NCI-H1694 (cell line): ENCODE data around the gene CRAMP1.
"Not testable (repeated sequence)": the region's sequence is repeated elsewhere in the genome, so short reads cannot be mapped to it uniquely, and the experiment has no call there.

Experiments used
- DNase-seq: peaks from one replicate; lab custom pipeline; 2025; lab: John Stamatoyannopoulos, UW

Gene CRAMP1

DNA sequence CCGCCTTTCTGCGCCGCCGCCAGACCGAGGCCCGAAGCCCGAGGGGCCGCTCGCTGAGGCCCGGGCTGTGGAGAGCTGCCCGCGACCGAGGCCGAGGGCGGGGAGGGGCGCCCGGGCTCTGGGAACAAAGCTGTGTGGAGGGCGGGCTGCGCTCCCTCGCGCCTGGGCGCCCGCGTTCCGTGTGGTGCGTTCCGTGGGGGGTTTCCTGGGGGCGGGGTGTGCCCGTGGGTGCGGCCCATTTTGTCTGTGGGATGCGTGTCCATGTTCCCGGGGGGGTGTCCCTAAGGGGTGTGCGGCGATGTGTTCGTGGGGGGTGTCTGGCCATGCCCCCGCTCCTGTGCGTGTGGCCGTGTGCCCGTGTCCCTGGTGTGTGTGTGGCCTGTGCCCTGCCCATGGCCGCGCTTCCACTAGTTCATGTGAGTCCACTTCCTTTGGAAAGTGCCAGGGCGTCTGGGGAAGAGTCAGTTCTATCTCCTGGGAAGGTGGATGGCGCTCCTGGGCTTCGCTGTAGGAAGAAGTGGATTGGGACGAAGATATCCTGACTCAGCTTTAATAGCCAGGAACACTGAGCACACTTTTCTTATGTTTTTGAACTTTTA is 66.4 kb downstream of the CRAMP1 start:
- no peak for DNase-seq

DNA sequence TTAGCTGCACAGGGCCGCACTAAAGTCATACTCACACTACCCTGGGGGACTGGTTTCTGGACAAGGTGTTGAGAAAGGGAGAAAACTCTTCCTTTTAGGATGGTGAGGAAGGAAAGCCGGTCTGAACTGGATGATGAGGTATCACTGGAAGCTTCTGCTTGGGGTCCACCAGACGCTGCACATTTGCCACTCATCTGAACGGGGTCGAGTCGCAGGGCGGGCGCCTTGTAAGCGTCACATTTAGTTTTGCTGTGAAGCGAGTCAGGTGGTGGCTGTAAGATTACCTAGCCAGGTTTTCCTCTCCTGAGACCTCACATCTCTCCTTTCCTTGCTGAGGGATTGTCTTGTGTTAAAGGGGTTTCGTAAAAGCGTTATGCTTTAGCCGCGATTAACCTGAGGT is 68.2 kb downstream of the CRAMP1 start:
- no peak for DNase-seq

DNA sequence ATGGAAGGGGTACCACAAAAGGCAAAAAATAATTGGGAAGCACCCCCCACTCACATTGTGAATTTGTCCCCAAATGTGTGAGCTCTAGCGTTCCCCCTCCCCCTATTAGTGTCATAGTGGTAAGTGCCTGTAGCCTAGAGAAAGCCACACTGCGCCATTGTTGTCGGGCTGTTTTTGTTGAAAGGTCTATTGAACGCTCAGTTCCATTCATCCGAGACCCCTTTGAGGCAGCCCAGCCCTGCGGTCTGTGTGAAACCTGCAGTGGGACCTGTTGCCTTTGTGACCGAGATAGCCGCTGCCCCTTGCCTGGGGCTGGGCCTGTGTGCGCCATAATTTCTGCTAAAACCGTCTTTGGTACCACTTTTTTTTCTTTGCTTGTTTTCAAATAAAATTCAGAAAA is 68.9 kb downstream of the CRAMP1 start:
- no peak for DNase-seq

DNA sequence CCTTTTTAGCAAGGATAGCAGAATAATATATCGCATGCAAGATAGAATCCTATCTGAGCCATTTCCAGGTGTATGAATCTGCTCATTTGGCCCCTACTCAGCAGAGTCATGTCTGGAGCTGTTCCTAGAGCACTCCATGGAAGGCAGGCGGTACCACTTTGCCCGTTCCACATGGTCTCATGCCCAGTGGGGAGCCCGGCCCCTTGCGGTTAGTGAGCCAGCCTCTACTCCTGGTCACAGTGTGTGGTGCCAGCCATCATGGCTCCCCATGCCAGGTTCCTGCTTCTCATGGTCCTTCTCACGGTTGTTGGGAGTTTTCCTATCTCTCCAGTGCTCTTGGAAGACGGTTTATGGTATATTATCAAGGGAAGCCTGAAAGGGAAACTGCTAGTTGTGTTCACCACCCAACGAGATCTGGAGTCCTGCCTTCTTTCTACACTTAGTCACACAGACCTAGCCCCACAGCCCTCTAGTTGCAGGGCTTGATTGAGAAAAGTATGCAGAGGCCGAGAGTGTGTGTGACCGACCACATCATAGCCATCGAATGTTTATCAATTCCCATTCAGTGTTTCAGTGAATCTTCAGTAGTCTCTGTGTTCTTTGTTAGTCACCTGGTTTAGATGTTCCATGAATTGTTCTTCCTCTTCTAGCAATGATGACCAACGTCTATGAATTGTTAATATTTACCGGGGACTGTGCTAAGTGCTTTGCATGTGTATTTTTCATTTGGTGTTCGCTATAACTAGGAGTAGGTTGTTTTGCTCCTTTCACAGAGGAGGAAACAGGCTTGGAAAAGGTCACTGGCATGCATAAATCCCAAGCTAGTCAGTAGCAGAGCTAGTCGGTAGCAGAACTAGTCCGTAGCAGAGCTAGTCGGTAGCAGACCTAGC is 75.5 kb downstream of the CRAMP1 start:
- no peak for DNase-seq

DNA sequence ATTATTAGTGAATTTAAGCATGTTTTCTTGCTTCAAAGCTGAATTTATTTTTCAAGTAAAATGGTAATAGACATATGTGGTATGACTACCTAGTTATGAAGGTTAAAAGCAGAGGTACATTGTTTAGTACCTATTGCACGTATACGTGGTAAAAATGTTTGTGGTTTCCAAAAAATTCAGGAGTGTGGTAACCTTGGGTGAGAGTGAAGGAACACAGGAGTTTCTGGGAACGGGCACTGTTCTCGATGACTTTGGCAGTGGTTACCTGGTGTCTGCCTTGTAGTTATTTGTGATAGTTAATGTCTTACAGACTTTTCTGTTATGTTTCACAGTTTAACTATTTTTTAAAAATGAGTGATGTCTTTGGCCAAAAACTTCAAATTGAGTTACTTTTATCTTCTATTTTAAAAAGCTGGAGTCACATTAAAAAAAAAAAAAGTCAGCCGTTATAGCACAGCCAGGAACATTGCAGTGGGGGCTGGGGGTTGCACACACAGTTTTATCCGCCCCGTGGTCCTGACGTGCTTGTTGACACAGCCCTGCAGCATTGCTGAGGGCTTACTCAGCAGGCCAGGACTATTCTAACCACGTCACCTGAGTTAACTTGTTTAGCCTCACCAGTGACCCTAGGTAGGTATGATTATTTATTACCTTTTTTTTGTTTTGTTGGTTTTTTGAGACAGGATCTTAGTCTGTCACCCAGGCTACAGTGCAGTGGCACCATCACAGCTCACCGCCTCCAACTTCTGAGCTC is 76.8 kb downstream of the CRAMP1 start:
- DNase-seq, result no peak

DNA sequence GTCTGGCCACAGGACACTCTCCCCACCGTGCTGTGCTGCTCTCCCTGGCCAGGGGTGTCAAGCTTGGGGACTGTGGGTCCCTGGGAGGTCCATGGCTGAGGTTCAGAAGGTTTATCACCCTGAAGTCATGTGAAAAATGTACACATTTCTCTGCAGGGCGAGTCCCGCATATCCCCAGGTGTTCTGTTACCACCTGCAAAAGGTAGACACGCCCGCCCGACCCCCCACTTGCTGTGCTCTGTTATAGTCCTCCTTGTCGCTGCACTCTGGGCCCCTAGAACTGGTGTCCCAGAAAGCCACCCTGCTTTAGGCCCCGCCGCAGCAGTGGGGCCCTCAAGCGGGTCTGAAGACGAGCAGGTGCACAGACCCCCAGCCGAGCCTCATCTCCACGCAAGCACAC is 77.7 kb downstream of the CRAMP1 start:
- DNase-seq, result no peak

DNA sequence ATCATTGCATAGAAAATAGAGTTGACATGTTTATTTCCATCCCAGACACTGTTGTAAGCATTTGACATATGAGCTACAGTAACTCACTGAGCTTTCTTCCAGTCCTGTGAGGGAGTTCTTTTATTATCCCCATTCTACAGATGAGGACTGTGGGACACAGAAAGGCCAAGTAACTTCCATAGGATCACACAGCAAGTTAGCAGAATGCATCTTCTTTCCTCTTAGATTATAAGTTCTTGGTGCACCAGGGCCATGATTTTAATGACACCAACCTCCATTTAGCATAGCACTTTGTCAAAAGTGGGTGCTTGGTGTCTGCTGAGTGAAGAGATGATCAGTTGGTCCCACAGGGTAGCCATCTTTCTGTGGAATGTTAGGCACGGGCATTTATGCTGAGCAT is 78.7 kb downstream of the CRAMP1 start:
- DNase-seq, result no peak

DNA sequence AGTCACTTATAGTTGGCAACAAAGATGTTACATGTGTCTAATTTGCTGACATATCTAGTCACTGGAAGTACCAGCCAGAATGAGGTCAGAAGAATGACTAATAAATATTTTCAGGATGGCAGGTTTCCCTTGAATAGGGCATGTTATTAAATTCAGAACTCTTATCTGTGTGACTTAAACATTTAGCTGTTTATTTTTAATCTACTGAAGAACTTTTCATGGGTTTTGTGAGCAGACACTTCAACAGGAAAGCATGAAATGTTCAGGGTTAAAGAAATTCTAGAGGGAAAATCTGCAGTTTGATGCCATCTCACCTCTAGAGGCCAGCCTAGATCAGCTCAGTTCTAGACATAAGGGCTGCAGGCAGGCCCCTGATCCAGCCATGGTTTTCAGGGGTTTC is 79.1 kb downstream of the CRAMP1 start:
- DNase-seq, result no peak

DNA sequence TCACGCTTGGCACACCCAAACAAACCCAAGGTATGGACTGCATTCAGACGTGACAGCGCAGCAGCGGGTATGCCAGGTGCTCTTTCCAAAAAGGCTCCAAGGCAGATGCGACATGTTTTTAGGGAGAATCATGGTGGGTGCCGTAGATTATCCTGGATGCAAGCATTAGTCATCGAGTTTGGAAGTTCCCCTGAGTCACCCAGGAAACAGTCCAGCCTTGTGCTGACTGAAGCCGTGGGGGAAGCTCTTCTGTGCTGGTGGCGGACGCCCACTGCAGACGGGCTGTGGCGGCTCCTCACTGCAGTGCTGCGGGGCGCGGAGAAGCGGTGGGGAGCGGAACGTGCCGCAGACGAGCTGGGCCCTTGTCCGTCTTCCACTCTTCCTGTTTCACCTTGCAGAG is 79.8 kb downstream of the CRAMP1 start:
- DNase-seq, result no peak

DNA sequence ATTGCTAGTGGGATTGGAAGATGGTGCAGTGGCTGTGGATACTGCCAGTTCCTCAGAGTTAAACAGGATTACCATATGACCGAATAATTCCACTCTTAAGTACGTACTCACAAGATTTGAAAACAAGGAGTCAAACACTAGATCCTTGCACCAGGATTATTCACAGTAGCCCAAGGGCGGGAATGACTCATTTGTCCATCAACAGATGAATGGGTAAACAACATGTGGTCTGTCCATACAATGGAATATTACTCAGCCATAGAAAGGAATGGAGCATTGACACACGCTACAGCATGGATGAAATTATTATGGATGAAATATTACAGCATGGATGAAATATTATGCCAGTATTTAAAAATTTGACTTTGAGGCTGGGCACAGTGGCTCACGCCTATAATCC is 84.7 kb downstream of the CRAMP1 start:
- no peak for DNase-seq

DNA sequence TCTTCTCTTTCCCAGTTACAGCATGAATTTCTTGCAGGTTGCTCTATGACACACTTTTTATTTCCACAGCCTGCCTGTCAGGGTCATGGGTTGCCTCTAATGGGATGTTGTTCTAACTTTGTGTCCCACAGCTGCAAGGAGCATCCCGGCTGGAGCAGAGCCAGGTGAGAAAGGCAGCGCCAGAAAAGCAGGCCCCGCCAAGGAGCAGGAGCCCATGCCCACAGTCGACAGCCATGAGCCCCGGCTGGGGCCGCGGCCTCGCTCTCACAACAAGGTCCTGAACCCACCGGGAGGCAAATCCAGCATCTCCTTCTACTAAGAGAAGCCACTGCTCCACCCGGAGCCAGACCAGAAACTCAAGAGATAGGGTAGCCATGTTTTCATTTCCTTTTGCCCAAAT is 86.5 kb downstream of the CRAMP1 start:
- no peak for DNase-seq

DNA sequence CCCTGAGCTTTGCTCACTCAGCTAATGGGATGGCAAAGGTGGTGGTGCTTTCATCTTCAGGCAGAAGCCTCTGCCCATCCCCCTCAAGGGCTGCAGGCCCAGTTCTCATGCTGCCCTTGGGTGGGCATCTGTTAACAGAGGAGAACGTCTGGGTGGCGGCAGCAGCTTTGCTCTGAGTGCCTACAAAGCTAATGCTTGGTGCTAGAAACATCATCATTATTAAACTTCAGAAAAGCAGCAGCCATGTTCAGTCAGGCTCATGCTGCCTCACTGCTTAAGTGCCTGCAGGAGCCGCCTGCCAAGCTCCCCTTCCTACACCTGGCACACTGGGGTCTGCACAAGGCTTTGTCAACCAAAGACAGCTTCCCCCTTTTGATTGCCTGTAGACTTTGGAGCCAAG is 88.1 kb downstream of the CRAMP1 start:
- DNase-seq, result no peak

DNA sequence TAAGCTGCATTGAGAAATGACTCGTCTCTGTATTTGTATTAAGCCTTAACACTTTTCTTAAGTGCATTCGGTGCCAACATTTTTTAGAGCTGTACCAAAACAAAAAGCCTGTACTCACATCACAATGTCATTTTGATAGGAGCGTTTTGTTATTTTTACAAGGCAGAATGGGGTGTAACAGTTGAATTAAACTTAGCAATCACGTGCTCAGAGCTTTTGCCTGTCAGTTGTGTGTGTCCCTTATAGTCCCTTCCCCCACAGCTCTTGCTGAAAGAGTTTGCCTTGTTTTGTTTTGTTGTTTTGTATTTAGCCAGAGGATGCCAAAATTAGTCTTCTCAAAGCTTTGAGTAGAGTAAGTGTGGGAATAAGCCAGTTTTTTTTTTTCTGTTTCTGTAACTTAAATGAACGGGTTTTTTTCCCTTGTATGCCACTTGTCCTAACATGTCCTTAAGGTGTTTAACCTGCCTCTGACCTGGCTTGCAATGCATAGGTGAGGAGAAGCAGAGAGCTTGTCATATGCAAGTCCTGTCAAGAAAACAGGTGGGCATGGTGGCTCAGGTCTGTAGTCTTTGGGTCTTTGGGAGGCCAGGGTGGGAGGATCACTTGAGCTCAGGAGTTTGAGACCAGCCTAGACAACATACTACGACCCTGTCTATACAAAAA is 89.2 kb downstream of the CRAMP1 start:
- DNase-seq, result no peak

DNA sequence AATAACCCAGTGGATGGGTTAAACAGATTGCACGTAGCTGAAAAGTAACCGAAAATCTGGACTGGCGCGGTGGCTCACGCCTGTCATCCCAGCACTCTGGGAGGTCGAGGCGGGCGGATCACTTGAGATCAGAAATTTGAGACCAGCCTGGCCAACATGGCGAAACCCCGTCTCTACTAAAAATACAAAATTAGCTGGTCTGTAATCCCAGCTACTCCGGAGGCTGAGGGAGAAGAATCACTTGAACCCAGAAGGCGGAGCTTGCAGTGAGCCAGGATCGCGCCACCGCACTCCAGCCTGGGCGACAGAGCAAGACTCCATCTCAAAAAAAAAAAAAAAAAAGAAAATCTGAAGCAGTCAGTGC is 93.1 kb downstream of the CRAMP1 start:
- DNase-seq, result not testable (repeated sequence)

DNA sequence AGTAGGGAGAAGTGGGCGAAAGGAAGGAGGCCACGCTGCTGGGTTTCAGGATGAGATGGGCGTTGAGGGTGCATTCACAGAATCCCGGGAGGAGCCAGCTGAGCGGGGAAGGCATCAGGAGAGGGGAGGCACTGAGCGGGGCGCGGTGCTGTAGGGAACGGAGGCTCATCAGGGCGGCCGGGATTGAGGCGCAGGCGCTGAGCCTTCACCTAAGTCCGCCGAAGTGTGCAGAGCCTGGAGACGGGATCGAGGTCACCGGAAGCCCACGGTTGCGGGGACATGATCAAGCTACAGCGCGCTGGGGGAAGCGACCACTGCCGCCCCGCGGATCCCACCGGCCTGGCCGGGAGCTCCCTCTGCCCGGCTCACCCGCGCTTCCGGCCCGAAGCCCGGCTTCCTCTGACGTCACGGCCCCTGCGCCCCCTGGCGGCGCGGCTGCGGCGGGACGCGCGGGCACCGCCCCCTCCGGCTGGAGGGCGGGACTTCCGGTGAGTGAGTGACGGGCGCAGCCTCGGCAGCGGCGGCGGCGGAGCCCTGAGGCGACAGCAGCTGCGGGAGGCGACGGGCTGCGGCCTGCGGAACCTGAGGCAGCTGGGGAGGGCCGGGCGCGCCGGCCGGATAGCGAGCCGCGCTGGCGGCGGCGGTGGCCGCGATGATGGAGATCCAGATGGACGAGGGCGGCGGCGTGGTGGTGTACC is 93.7 kb downstream of the CRAMP1 start, which contains the start of gene MAPK8IP3:
MAPK8IP3 (plus strand) TSS at position 508 of the 698 bp plus-strand sequence; CDS start at position 653, 145 bp downstream.
- DNase-seq, result peak; percentile 66

DNA sequence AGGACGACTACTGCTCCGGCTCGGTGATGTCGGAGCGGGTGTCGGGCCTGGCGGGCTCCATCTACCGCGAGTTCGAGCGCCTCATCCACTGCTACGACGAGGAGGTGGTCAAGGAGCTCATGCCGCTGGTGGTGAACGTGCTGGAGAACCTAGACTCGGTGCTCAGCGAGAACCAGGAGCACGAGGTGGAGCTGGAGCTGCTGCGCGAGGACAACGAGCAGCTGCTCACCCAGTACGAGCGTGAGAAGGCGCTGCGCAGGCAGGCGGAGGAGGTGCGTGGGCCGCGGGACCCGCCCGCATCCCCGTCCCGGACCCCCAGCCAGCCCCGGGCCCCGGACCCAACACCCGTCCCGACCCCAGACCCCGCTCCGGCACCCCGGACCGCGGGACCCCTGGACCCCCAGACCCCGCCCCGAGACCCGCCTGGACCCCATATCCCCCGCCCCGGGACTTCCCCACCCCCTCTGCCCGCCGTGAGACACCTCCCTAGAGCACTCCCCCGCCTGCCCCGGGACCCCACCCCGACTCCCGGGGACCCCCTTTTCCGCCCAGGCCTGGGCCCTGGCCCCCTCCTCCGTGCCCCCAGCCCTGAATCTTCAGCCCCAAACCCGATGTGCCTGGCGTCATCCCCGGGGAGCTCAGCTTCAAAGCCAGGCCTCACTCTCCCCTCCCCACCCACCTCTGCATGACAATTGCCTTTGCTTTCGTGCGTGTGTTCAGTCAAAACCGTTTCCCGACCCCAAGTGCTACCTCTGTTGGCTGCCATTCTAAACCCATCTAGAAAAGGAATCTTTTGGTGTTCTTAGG is 94.4 kb downstream of the CRAMP1 start:
- DNase-seq, result no peak

DNA sequence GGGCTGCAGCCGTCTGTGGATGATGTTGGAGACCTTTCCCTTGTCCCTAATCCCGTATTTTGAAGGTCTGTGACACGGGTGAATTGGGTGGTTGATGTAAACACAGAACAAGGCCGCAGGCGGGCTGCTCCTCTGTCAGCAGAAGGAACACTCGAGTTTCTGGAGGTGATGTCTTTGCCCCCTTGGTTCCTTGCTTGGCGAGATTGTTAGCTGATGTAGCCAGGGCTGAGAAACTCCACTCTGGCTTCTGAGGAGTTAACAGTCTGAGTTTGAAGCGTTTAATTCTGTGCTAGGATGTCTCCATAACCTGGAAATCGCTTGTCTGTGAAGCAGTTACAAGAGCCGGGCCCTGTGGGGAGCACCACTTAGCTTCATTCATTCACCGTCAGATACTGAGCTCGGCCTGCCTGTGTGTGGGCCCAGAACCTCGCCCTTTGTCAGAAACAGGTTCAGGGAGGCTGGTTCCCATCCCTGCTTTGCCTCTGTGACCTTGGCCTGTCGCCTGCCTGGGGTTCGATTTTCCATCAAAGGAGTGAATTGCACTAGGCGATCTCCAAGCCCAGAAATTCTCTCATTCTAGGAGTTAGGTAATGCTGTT is 95.1 kb downstream of the CRAMP1 start:
- DNase-seq, result no peak

DNA sequence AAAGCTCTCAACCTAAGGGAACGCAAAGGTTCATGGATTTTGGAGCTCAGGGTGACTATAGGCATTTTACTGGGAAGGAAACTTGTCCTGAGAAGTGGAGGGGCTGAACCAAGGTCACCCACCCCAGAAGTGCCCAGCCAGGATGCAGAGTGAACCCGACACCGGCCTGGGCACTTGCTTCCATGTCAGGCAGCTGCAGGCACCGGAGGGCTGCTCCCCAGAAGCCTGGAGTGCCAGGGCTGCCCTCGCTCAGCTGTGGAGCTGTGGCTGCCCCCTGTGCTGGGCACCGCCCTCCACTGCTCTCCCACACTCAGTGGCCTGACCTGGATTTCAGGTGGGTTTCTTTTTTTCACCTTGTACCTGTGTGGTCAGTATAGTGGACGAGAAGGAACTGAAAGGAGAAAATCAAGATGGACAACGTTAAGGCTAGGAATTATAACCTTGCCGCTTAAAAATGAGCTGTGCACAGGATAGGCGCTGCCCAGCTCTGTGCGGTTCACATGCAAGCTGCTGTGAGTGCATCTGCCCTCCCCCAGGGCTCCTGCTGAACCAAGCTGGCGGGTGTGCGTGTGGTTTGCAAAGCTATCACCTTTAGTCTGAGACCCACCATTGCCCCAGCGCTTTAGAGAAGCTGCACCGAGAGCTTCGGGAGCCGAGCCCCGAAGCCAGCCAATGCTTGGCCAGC is 96.1 kb downstream of the CRAMP1 start:
- DNase-seq, result no peak

DNA sequence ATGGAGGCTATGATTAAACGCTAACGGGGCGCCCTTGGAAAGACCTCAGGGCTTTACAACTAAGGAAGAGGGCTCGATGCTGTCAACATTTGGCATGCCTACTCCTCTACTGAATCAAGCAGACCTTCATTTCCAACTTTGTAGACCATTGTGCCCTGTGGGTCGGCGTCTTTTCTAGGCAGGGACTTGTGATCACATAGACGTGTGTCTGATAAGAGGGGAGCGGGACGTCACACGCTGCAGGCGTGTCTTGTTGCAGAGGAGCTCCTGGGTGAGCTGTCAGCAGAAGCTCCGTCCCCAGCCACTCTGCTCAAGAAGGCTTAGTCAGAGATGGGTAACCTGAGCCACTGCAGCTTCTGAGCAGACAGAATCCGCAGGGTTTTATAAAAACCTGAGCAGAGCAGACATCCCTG is 96.6 kb downstream of the CRAMP1 start:
- no peak for DNase-seq

DNA sequence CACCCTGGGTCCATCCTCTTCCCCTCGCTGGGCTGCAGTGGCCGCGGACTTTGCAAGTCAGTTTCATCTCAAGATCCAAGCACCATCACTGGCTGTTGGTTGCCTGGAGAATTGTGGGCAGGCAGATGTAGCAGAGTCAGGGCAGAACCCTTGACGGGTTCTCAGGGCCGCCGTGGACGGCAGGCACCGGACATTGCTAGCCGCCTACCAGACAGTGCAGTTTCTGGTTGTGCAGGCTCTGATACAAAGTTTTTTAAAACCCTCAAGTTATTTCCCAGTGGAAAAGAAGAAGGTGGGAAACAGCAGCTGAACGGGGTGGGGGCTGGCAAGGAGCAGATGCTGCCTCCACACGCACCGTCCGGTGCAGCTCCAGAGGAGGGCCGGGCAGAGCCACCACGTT is 97.2 kb downstream of the CRAMP1 start:
- no peak for DNase-seq
